Nasal cavity respiratory epithelium epithelial cell of viscerocranial mucosa (primary cell): ENCODE measurements around the gene PGBD1. TPM values are rescaled to one million over a fixed set of nuclear protein-coding genes. Genes with fewer than 3 reads are reported as not detected.

Source experiments
- total RNA-seq: library from RNA; depleted of rRNA; stranded (reverse); fragments of >200 nt; gene quantifications from 2 replicates; pipeline ENCODE4 v1.2.3, GENCODE V29; 2014

Gene PGBD1, protein sequence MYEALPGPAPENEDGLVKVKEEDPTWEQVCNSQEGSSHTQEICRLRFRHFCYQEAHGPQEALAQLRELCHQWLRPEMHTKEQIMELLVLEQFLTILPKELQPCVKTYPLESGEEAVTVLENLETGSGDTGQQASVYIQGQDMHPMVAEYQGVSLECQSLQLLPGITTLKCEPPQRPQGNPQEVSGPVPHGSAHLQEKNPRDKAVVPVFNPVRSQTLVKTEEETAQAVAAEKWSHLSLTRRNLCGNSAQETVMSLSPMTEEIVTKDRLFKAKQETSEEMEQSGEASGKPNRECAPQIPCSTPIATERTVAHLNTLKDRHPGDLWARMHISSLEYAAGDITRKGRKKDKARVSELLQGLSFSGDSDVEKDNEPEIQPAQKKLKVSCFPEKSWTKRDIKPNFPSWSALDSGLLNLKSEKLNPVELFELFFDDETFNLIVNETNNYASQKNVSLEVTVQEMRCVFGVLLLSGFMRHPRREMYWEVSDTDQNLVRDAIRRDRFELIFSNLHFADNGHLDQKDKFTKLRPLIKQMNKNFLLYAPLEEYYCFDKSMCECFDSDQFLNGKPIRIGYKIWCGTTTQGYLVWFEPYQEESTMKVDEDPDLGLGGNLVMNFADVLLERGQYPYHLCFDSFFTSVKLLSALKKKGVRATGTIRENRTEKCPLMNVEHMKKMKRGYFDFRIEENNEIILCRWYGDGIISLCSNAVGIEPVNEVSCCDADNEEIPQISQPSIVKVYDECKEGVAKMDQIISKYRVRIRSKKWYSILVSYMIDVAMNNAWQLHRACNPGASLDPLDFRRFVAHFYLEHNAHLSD
- 2.1 and 3.7 TPM in 2 replicates for total RNA-seq

DNA sequence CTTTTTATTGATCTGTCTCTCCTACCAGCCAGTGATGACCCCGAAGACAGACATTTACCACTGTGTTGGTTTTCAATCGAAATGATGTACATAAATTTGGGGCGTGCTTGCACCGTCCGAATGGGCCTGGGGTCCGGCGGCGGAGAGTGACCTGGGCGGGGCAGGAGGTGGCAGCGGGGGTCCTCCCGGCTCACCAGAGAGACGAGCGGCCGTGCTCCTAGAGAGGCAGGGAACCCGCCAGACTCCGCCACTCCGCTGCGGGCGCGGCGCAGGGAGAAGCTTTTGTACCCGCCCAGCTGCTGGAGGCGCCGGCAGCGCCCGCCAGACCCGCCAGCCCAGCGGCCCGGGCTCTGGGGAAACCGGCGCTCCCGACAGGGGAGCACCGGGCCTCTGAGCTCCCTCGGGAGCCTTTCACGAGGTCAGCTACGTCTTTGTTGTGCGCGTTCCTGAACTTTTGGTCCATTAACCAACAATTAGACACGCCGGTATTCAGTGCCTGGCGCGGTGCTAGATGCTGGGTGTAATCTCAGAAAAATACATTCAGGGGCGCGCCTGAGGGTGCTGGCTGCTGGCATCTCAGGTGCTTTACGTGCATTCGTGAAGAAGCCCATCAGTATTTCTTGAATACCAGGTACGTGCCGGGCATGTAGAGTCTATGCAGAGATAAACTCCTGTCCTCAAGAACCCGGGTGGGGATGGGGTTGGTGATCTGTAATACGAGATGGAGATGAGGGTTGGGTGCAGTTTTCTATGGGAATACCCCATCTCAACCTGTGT, at the start of gene PGBD1:
PGBD1 (plus strand) TSS at position 285 of the 777 bp plus-strand sequence. CDS start 2,242 bp downstream, outside the sequence.

DNA sequence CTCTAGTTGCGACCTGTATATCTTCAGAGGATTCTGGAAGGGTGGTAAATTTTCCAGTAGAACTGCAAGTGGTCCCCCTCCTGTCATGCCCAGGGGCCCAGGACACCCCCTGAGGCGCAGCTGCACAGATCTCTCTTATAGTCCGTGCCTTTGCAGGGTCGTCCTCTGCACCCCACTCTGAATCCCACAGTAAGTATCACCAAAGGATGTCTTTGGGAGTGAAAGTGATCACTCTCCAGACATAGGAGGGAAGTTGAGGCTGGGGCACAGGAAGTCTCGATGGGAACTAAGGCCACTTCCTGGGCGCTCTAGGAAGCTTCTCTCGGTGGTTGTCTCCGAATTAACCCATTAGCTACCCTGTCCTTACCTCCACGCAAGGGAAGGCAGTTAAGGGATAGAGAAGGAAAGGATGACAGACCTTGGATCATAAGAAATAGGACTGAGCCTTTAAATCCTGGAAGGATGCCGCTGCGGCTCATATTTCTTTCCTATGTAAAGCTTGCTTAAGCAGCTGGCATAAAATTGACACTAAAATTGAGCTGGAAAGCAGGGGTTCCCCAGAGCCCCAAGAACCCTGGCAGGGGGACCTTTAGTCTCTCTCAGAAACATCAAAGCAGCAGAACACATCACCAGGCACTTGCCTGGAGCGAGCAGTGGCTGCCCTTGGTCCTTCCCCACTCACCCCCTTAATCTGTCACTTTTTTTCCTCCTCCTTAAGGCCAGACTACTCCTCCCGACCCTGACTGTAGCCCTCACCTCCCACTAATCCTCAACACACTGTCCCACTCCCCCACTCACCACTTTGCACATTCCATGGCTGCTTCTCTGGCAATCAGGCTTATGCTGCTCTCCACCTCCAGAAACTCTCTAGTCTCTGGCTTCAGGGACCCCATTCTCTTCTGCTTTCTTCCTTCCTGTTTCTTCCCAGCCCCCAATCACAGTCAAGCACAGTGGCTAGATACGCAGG, 29.1 kb upstream of the PGBD1 start, which contains the start of gene ZKSCAN4:
ZKSCAN4 (minus strand) TSS at position 261 of the 967 bp plus-strand sequence. CDS start 289 bp downstream, outside the sequence.

DNA sequence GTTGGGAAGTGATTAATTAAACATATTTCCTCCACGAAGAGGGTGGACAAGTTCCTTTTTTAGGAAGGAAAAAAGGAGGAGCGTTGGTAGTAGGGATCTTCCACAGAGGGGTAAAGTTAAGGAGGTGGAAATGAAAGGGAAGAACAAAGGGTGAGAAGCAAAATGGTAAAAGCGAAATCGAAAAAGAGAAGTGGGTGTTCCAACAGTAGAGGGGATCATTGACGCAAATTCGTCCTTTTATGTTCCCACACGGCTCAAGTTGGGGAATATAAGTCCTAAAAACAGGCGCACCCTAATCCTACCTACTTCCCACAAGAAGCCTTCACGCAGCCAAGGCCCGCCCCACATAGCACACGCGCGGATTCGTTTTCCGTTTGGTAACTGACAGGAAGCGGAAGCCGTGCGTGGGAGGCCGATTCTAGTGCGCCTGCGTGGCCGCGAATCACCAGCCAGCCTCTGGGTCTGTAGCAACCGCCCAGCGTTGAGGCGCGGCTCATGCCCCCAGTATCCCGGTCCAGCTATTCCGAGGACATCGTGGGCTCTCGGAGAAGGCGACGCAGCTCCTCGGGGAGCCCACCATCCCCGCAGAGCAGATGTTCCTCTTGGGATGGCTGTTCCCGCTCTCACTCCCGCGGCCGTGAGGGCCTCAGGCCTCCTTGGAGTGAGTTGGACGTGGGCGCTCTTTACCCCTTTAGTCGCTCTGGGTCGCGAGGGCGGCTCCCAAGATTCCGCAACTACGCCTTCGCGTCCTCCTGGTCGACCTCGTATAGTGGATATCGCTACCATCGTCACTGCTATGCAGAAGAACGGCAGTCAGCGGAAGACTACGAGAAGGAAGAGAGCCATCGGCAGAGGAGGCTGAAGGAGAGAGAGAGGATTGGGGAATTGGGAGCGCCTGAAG, 22.2 kb upstream of the PGBD1 start, which contains the start of gene NKAPL:
NKAPL (plus strand) TSS at position 421 of the 901 bp plus-strand sequence; CDS start at position 496, 75 bp downstream.

DNA sequence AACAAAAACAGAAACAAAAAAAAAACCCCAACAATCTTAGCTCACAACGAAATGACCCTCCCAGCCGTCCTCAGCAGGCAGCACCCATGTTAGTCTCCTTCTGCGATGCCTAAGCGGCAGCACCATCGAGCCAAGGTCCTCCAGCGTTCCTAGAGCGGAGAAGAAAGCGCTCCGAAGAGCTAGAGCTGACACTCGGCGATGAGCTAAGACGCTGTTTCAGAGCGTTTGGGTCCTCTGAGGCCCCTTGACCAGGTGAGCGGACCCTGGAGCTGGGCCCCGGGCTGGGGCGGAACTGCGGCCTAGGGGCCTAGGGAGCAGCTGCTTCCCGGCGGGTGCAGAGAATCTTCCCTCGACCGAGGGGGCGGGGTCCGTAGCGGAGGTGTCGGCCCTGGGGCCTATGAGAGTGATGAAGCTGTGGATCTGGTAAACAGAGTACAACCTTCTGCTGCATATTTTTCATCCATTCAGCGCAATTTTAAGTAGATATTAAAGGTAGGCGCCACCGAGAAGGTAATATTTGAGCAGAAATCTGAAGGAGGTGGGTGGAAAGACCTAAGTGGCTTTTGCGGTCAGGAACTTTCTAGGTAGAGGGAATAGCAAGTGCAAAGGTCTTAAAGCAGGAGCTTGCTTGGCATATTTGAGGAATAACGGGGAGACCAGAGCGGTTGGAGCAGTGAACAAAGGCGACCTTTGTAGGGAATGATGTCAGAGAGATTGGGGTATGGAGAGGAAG, 14.2 kb upstream of the PGBD1 start, which contains the start of gene ZSCAN26:
ZSCAN26 (plus strand) TSS at position 182 of the 733 bp plus-strand sequence. CDS start 4,777 bp downstream, outside the sequence.

DNA sequence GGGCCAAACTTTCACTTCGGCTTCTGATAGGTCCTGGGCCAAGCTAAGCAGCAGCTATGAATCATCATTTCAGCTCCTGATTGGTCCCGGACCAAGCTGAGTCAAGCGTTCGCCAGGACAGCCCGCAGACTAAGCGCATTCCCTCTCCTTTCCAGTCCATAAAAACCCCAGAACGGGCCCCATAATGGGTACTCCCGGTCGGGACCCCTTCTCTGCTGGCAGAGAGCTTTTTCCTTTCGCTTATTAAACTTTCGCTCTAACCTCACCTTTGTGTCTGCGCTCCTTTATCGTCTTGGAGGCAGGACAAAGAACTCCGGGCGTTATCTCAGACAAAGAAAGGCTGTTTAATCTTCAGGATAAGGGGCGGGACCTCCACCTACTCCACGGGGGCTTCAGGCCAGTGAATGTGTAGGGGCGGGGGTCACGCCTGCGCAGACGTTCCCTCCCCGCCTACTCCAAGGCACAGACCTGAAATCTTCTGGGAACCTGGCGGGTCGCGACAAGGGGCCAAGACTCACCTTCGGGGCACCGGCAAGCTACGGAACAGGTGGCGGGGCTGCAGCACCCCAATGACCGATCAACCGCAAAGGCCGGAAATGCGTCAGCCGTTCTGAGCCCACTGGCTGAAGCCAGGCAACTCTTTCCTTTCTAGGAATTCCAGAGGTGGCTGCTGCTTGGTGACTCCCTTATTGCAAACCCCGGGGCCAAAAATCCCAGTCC, 54.4 kb downstream of the PGBD1 start, which contains the start of gene ZSCAN31:
ZSCAN31 (minus strand) TSS at position 585 of the 720 bp plus-strand sequence. CDS start 6,465 bp downstream, outside the sequence.

DNA sequence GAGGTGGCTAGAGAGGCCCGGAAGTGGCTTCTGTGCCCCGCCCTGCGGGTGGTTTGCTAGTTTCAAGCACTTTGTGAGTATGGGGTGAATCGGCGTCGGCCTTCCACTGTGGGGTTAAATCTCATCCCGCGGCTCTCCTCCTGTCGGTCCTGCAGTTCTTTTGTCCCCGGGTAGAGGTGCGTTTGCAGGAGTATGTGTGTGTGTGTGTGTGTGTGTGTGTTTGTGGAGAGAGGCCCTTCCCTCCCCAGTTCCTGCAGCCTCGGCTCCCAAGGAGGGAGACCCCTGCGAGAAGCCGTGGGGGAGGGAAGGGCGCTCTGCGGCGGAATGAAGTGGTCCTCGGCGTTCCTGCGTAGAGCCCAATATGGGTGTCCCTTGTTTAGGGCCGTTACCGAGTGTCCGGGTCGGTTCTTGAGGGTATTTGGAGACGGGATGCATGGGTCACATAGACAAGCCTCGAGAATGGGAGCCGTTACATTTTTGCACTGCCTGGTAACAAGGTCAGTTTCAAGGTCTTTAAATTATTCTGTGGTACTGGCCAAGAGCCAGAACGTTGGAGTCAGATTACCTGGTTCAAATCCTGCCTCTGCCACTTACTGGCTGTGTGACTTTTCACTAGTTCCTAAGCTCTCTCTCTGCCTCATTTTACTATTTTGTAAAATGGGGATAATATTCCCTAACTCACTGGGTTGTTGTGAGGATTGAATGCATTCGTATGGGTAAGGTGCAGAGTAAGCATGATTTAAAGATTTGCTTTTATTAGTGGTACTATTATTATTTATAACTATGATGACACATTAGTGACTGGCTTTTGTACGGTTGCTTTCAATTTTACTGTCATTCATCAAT, 68.7 kb downstream of the PGBD1 start, which contains the start of gene ZKSCAN3:
ZKSCAN3 (plus strand) TSS at position 56 of the 846 bp plus-strand sequence. CDS start 9,640 bp downstream, outside the sequence.

Other genes with a start within 250 kb of the PGBD1 start
- gene ZNF165, start 201.0 kb upstream of the PGBD1 start, total RNA-seq, result 3.6 and 7.5 TPM in 2 replicates
- gene ZSCAN16, start 157.0 kb upstream of the PGBD1 start, total RNA-seq, result 5.6 and 10.3 TPM in 2 replicates
- 7.2 and 15.9 TPM in 2 replicates for gene ZKSCAN8, start 139.7 kb upstream of the PGBD1 start, total RNA-seq
- gene ZSCAN9, start 56.3 kb upstream of the PGBD1 start, total RNA-seq, result 9.9 and 16.6 TPM in 2 replicates
- 3.8 and 5.8 TPM in 2 replicates for gene ZKSCAN4, start 29.3 kb upstream of the PGBD1 start, total RNA-seq
- gene NKAPL, start 22.3 kb upstream of the PGBD1 start, total RNA-seq, result 1.9 and 3.1 TPM in 2 replicates
- 6.2 and 10.8 TPM in 2 replicates for gene ZSCAN26, start 14.4 kb upstream of the PGBD1 start, total RNA-seq
- gene ZSCAN31, start 54.6 kb downstream of the PGBD1 start, total RNA-seq, result 24.9 and 64.0 TPM in 2 replicates
- gene ZKSCAN3, start 68.4 kb downstream of the PGBD1 start, total RNA-seq, result 3.1 and 6.5 TPM in 2 replicates
- gene ZSCAN12, start 118.2 kb downstream of the PGBD1 start, total RNA-seq, result 6.5 and 7.8 TPM in 2 replicates
- gene ZSCAN23, start 161.9 kb downstream of the PGBD1 start, total RNA-seq, result 1.7 and 7.2 TPM in 2 replicates
- gene GPX6, start 234.2 kb downstream of the PGBD1 start, total RNA-seq, result not detected in 2 replicates
- gene GPX5, start 244.3 kb downstream of the PGBD1 start, total RNA-seq, result not detected in 2 replicates